Stimulated activated CD4-positive, alpha-beta T cell treated with anti-CD3 and anti-CD28 coated beads, TNF-alpha, amount 100 ng/mL, for 4 hours (primary cell): ENCODE measurements around the gene FLT1.

Source experiments
- DNase-seq, 3 experiments: peaks; one replicate each; pipeline ENCODE4 v3.0.0-alpha.2; 2020; ENCODE audit warnings: low read depth in 3 of 3

FLT1 gene, protein sequence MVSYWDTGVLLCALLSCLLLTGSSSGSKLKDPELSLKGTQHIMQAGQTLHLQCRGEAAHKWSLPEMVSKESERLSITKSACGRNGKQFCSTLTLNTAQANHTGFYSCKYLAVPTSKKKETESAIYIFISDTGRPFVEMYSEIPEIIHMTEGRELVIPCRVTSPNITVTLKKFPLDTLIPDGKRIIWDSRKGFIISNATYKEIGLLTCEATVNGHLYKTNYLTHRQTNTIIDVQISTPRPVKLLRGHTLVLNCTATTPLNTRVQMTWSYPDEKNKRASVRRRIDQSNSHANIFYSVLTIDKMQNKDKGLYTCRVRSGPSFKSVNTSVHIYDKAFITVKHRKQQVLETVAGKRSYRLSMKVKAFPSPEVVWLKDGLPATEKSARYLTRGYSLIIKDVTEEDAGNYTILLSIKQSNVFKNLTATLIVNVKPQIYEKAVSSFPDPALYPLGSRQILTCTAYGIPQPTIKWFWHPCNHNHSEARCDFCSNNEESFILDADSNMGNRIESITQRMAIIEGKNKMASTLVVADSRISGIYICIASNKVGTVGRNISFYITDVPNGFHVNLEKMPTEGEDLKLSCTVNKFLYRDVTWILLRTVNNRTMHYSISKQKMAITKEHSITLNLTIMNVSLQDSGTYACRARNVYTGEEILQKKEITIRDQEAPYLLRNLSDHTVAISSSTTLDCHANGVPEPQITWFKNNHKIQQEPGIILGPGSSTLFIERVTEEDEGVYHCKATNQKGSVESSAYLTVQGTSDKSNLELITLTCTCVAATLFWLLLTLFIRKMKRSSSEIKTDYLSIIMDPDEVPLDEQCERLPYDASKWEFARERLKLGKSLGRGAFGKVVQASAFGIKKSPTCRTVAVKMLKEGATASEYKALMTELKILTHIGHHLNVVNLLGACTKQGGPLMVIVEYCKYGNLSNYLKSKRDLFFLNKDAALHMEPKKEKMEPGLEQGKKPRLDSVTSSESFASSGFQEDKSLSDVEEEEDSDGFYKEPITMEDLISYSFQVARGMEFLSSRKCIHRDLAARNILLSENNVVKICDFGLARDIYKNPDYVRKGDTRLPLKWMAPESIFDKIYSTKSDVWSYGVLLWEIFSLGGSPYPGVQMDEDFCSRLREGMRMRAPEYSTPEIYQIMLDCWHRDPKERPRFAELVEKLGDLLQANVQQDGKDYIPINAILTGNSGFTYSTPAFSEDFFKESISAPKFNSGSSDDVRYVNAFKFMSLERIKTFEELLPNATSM (N-terminal part only)

DNA sequence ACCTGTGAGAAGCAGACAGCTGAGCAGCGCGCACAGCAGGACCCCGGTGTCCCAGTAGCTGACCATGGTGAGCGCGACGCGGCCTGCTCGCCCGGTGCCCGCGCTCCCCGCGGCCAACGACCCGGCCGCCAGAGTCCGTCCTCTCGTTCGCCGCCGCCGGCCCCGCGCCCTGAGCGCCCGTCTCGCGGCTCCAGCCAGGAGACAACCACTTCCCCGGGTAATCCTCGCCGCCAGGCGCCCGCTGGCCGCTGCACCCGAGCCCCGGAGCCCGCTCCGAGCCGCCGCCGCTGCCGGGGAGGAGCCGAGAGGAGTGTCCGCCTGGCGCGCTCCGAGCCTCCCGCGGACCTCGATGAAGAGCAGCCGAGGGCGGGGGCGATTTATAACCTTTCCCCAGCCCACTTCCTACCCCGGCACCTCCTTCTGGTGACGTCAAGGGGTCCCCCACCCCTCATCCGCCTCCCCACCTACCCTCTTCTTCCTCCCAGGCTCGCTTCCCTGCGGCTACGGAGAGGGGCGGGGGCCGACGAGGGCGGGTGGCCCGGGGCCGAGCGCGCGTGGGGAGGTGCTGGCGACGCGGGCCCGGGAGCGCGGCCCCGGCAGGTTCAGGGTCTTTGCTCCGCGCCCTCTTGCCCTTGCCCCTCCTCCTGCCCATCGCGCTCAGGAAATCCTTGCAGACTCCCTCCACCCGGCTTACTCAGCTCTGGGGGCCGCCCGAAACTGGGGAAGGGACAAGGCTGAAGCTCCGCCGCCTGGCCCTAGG is at the start of gene FLT1:
FLT1 (minus strand) TSS at position 351 of the 760 bp plus-strand sequence; CDS start at position 66, 285 bp downstream.
- peak in 1 of 3 experiments; percentile 18 for DNase-seq

DNA sequence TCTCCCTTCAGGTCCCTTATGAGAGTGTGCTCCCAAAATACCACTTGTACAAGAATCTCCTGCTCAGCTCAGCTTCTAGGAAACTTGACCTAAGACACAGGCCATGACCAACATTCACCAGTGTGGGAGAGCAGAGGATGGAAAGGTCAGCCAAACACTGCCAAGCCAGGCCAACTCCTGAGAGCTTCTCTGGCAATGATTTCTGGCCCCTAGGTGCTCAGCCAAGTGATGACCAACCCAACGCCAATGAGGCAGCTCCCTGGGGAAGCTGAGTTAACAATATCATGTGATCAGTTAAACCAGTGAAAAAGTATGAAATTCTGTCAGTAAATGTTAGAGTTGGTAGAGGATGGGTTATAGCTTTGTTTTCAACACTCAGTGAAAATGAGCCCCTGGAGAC is 49.1 kb upstream of the FLT1 start:
- DNase-seq, result no peak

DNA sequence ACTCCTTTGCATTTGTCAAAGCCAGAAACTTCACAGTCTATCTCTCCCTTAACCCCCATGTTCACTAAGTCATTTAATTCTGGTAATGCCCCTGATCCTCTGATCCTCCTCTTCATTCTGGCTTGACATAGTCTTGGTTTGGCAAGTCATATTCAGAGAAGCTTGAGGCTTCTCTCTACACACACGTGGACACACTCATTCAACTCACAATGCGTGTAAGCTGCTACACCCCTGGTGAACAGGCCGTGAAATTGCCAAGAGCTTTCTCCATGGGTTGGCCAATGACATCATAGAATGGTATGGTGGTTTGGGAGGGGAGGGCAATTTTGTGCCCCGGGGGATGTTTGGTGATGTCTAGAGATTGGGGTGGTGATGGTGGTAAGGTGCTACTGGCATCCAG is 47.9 kb upstream of the FLT1 start:
- no peak for DNase-seq

DNA sequence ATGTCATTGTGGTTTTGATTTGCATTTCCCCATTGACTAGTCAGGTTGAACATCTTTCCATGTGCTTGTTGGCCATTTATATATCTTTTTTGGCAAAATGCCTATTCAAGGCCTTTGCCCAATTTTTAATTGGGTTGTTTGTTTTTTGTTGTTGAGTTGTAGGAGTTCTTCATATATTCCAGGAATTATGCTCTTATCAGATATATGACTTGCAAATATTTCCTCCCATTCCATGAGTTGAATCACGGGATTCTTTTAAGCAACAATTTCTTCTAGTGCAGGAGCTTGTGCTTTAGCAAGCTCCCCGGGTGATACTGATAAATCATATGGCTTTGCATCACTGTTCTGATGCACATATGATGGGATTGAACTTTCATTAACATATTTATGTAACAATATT is 47.0 kb upstream of the FLT1 start:
- no peak for DNase-seq

DNA sequence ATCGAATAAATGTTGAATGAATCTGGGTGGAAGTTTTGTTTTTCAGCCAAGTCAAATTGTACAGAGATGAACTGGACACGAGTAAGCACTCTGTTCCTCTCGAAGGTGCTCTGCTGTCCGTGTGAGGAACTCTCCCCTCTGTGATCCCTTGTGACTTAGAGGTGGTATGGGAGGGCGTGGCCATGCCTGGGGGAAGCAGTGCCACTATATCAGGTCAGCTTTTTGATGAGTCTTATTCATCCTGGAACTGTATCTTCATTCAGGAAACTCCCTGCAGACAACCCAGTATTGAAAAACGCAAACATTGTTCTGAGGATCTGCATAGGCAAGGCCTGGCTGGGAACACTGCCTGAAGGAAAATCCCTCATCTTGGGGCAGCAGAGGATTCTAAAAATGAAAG is 45.7 kb upstream of the FLT1 start:
- no peak for DNase-seq

DNA sequence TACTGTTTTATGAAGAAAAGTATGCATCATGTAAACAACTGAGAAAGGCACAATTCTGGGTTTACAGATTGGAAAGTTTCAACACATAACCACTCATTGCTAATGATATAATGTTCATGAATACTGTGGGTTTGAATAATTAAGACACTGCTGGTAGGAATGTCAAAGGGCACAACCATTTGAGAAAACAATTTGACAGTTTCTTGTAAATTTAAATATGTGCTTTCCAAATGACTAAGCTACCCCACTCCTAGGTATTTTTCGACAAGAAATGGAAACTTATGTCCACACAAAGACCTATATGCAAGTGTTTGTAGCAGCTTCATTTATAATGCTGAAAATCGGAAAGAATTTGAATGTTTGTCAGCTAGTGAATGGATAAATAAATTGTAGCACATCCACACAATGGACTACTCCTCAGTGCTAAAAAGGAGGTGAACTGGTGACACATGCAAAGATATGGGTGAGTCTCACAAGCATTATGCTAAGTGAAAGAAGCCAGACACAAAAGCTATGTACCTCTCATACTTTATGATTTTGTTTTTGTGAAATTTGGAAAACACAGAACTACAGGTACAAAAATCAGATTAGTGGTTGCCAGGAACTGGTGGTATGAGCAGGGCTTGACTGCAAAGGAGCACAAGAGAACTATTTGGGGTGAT is 44.8 kb upstream of the FLT1 start:
- DNase-seq, result no peak

DNA sequence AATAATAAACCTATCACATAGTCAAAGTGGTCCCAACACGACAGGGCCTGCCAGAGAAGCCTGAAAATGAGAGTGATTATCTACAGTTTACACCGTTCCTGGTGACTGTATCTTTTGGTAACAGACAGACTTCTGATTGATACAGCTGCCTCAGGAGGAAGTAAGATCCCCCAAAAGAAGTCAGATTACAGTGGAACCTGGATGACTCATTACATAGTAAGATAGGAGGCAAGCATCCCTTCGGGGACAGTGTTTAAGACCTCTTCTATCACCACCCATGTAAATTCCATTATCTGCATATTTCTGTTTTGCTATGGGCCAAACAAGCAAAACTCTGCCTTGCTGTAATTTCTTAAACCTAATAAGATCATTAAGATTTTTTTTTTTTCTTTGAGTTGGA is 44.0 kb upstream of the FLT1 start:
- DNase-seq, result no peak

DNA sequence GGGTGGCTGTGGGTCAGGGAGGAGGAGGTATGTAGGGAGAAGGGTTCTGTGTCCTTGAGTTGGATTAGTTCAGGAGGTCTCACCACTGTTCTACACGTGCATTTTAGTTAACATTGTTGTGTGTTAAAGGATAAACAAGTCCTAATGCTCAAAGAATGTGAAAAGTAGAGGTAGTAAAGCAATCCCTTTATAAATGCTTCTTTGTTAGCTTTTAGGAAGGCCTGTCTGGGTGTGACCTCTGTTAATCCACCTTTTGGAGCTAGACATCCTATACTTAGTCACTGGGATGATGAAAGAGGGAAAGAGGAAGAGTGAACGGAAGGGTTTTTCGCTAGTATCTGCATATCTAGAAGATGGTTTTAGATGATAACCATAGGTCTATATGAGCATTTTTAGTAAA is 42.2 kb upstream of the FLT1 start:
- DNase-seq, result no peak

DNA sequence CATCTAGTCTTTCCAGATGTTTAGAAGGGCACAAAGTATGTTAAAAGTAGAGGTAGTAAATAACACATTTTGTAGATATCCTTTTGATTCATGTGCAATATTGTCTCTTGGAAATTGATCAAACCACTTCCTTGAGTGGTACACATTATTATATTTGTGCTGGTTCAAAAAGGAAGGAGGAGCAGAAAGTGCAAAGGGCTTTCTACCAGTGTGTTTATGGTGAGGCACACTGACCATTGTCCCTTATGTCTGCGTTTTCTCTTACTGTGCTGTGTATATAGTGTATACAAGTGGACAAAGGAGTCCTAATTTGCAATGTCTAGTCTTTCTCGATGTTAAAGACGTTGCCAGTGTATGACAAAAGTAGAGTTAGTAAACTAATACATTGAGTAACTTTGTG is 41.4 kb upstream of the FLT1 start:
- no peak for DNase-seq

DNA sequence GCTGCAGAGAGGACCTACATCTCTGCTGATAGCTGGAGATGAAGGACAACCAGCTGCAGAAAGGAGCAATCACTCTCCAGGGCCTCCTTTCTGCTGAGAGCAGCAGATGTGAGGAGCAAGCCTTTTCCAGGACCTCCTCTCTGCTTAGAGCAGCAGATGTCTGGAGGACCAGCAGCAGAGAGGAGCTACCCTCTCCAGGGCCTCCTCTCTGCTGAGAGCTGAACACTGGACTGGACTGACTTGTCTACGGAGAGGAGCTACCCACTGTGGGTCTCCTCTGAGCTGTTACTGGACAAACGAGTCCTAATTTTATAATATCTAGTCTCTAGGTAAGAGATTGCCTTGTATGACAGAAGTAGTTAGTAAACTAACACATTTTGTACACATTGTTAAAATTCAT is 40.8 kb upstream of the FLT1 start:
- DNase-seq, result no peak

DNA sequence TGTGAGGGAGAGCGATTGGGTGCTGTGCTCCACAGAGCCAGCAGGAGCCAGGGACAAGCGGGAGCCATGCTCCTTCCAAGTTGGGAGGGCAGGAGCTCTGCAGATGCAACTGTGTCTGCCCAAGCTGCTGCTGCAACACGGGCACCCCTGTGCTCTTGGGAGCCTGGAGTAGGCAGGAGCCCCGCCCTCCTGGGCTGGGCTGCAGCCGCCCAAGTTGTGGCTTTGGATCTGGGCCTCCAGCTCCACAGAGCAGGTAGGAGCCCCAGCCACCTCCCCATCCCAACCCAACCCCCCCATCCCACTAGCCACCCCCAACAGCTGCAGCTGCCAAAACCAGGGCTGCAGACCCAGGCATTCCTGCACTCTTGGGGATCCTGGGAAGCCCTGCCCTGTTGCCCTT is 39.9 kb upstream of the FLT1 start:
- DNase-seq, result no peak

DNA sequence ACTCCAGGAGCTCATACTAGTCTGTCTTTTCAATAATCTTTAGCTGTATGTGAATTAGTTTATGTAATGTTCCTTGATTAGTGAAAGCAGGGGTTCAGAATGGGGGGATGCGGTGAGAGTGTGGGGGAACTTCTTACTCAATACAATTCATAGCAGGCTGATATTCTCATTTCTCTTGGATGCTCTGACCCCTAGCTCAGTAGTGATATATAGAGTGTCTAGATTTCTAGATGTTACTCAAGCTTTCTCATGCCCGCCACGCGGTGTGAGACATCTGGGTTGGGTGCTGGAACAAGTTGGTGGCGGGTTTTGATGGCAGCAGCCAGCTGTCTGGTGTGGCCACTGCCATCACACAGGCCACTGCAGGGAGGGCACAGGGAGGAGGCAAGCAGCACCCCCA is 39.3 kb upstream of the FLT1 start:
- no peak for DNase-seq

DNA sequence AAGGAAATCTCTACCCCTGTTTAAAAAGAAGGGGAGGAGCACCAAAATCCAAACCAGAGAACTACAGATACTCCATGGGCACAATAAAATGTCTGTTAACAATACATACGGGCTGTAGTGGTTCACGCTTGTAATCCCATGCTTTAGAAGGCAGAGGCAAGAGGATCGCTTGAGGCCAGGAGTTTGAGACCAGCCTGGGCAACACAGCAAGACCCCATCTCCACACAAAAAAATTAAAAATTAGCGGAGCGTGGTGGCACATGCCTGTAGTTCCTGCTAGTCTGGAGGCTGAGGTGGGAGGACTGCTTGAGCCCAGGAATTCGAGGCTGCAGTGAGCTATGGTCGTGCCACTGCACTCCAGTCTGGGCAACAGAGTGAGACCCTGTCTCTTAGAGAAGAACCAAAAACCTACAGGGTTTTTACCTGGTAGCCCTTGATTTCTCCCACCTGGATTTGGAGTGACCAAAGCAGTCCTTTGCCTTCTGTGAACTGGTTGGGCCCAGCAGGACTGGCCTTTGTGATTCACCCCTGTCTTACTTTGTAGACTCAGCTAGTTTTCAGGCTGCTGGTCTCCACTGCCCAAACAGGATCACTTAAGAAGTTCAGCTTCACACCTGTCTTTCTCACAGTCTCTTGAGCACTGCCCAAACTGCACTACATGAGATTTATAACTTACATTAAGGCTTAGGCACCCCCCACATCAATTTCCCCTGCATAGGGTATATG is 38.7 kb upstream of the FLT1 start:
- no peak for DNase-seq

DNA sequence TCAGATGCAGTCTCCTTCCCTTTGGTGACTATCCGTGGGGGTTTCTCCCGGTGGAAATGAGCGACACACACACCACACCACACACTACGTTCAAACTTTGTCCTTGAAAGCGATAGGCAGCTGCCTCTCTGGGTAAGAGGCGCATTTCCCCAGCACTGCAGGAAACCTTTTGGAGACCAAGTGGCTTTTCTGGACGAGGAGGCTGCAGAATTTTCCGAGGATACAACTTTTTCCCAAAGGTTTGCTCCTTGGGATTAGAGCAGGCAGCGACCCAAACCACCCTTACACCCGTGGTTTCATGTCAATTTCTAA is 38.2 kb upstream of the FLT1 start:
- DNase-seq, result no peak

DNA sequence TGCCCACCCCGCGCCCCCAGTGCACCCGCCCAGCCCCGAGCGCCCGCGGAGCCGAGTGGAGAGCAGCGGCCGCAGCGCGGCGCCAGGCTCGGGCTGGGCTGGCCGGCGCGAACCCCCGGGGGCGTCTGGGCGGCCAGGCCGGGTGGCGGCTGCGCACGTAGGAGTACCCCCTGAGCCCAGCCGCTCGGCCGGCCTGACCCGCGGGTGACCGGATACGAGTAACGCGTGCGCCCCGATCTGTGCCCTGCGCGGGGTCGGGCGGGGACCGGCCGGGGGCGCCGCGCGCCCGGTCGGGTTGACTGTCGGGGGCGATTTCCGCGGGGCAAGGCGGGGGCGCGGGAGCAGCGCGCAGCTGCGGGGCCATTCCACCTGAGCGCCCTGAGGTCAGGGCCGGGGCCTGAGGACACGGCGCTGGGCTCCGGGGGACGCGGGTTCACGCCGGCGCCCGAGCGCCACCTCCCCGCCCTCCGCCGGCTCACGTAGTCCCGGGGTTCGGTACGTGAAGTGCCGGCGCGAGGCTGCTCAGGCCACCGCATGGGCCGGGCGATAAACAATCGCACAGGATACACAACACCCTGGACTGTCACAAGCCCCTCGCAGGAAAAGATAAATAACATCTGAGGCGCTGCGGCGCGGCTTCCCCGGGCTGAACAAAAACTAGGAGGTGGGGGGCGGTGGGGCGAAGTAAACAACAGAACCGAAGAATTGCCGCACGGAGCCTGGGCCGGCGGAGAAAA is 37.6 kb upstream of the FLT1 start:
- DNase-seq, result no peak

DNA sequence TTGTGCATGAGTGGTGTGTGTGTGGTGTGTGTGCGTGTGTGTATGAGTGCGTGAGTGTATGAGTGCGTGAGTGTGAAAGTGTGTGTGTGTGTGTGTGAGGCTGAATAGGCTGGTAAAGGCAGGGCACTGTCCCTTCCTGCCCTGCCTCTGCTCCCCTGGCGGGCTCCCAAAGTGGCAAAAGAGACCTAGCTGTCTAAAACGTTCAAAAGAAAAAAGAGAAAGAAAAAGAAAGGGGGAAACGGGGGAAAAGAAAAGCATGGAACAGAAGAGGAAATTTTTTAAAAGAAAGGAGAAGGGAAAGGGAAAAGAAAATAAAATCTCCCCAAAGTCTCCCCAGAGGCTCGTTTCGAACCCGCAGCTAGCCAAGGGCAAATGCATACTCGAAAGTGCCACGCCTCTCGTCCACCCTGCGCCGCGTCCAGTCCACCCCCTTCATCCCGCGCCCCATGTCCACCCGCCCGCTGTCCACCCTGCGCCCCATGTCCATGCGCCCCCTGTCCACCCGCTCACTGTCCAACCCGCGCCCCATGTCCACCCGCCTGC is 37.0 kb upstream of the FLT1 start:
- no peak for DNase-seq

DNA sequence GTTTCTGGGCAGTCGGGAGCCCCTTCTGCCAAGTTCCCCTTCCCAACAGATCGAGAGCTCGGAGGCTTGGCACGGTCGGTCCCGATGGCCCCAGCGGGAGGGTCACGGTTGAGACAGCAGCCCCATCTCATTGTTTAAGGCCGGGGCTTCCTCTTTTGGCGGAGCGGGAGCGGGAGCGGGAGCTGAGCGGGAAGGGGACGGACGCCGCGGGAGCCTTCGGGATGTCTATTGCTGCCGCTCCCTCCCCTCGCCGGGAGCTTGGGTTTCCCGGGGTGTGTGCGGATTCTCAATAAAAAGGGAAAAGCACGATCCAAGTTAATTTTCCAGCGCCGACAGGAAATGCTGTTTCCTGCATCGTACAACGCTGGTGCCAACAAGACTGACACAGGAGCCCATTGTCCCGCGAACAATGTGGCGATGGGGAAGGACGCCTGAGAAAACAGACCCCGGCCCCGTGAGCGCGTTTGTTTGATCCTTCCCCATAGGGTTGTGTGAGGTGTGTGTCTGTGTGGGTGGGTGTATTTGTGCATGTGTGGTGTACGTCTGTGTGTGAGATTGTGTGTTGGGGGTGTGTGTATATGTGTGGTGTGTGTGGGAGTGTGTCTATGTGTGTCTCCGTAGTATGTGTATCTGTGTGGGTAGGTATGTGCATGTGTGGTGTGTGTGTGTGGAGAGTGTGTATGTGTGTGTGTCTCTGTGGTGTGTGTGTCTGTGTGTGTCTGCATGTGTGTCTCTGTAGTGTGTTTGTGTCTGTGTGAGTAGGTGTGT is 36.3 kb upstream of the FLT1 start:
- no peak for DNase-seq

DNA sequence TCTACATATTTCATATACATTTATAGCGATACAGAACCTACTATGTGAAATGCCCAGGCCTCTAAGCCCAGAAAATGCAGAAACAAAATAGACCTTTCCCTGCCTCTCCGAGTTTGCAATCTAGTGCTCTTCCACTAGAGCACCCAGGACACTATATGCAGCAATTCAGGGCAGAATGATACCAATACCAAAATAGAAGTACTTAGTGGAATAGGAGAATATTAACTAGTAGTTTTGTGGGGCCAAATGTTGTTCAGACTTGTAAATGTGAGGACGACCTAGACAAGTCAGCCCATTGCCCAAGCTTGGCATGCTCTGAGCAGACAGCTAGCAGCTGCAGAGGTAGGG is 35.8 kb upstream of the FLT1 start:
- DNase-seq, result no peak

DNA sequence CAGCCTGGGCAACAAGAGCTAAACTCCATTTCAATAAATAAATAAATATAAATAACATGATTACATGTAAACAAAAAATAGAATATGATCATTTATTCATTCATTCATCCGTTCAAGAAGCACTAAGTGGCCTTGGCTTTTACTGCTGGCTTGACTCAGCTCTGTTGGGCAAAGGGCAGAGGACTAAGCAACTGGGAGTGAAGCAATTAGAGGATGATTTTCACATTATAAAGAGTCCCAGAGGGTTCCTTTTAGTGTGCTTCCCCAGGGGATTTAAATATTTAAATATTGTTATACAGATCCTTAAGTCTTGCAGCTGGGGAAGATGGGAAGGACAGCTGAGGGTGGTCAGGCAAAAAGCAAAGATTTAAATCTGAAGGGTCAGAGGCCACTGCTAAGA is 34.9 kb upstream of the FLT1 start:
- no peak for DNase-seq
